Esophagus squamous epithelium (tissue), 4 donors: Measurements from ENCODE around the gene CACNG3.

Source experiments
- CTCF ChIP-seq, 6 experiments: fragments of 450-650 bp in 4 of 6; fragments of 200-600 bp in 2 of 6; sonication (generic) in 2 of 6; IDR thresholded peaks; one replicate each; pipeline ENCODE4 v1.5.1; 2016 to 2019; ENCODE audit warnings: antibody characterized with exemption in 6 of 6, mild to moderate bottlenecking in 4 of 6, moderate library complexity in 4 of 6
- POLR2A ChIP-seq, 4 donors: fragments of 450-650 bp; IDR thresholded peaks; one replicate each; pipeline ENCODE4 v1.6.1; 2017; ENCODE audit warnings: antibody characterized with exemption in 4 of 4, mild to moderate bottlenecking in 4 of 4, moderate library complexity in 3 of 4

GRCh38 chr16:24324421-24324820 lies 68.3 kb downstream of the CACNG3 start:
- no peak for TF ChIP-seq CTCF (IDR thresholded peaks at IDR 0.05)
- no peak for TF ChIP-seq POLR2A (IDR thresholded peaks at IDR 0.05)
